HG03175 (cell line): ENCODE data around the gene CRACR2A.

Experiments used
- ATAC-seq: cut with Tn5 transposase; IDR thresholded peaks from one replicate; pipeline ENCODE4 v1.9.1; 2021; ENCODE audit warnings: mild to moderate bottlenecking, moderate library complexity; ENCODE audit not compliant: unreplicated experiment

Gene CRACR2A

DNA sequence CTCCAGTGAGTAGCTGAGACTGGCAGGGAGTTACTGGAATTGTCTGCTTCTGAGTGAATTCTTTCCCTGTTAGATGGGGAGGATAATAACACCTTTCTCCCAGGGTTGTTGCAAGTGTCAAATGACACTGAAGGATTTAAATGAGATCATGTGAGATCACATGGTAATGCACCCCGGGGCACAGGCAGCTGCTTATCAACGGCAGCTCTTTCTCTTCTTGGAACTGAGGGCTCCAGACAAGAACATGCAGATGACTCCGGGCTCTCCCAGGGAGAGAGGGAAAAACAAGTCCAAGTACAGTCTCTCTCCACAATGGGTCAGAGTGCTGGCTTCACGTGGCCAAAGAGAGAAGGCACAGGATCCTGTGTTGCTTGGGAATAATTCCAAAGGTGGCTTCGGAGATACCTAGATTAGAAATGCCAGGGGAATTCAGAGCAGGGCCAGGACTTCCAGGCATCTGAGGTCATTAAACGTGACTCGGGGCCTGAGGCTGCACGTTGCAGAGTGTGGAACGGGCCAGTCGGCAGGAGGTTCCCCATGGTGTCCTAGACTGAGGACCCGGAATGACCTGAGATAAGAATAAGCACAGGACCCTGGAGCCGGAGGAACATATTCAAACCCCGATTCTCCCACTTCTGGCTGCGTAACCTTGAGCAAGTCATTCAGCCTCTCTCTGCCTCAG is 152.7 kb downstream of the CRACR2A start:
- no peak for ATAC-seq

DNA sequence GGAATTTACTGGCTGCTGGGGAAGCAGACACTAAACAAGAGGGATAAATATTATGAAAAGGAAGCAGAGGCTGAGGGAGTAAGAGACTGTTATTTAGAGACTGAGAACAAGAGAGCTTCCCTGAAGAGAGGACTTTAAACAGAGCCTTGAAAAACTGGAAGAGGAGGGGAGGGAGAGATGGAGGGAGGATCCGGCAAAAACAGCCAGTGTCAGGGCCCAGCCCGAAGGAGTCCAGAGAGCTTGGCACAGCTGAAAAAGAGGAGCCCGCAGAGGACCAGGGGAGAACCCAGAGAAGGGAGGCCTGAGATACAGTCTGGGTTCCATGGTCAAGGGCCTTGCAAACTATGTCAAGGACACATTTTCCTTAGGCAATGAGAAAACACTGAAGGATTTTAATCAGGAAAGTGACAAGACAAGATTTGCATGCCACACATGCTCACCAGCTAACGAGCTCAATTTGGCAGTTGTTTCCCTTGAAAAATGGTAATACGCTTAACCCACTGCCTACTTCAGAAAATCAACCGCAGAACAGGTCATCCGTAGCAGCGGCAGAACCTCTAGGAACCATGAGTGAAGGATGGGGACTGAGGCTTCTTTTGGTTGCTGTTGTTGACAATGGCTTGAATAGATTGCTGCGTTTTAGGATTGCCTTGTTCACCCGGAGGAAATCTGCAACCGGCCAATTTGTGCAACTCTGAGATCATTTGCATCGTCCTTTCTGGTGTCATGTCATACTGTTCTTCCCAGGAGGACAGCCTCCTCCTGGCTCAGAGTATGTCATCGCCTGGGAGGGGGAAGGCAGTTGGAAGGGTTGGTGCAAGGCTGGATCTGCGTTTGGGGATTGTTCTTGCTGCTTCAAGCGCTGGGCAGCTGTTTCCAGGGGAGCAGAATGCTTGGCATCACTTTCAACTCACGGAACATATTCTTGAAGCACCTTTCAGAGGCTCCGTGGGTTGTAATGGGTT is 153.7 kb downstream of the CRACR2A start:
- no peak for ATAC-seq

DNA sequence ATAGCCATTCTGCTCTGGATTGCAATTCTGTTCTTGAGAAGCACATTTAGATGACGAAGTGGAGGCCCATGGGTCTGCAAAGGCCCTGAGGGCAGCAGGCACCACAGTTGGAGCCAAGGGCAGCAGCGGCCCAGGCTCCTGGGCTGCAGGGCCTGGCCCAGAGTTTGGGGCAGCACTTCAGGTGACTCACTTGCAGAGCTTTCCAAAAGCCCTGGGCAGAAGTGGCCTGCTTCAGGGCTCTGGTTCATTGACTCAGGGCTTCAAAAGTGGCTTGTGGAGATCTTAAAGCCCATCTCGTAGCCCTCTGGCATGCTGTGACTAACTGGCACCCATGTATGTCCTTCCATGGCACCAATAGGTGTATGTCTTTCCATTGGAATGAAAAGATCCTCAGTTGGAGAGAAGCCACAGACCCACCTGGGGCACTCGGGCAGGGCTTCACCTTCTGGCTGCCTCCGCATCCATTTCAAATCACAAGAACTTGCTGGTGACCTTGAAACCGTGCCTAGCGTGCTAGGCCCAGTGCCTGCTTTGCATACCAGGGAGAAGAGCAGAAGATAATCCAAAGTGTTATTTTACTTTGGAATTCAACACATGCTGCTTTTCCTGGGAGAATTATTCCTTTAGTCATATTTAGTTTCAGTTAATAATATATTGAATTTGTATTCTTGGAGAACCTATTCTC is 155.2 kb downstream of the CRACR2A start:
- no peak for ATAC-seq

DNA sequence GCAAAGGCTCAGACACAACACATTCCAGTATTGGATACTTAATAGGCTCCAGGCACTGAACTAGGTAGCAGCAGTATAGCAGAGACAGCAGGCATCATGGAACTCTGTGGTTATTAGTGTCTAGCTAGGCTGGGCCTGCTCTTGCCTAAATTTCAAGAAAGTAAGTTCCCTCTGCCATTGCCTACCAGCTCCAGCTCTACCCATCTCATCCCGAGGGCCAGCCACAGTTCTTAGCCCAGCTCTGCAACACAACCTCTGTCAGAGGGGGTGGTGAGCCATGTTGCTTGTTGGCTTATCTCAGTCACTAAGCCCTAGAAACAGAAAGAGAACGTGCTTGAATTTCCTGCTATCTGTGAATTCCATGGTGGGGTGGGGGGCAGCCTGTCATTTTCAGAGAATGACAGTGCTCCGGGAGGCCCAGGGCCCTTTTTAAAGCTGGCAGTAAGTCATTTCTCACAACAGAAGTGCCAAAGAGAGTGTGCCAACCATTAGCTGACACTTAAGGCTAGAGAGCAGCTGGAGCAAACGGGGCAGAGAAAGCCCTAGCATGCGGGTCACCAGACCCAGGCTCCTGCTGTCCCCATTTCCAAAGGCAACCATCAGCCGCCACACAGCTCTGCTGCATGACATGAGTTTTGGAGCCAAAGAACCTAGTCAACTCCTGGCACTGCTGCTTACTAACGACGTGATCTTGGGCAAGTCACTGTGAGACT is 156.1 kb downstream of the CRACR2A start:
- ATAC-seq: no peak

DNA sequence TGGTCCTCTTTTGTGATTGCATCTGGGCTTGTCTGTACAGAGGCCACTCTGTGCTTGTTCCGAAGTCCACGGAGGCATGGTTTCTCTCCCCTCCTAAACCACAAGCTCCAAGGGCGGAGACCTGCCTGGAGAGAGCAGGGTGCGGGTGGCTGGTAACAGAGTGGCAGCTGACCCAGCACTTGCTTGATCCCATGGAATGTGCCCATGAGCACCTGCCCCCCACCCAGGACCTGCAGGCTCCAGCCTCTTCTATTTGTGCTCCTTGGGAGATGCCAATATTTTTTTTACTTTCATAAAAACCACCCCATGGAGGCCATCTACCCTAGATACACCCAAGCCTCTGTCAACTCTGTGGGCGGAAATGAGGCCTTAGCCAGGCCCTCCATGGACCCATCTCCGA is 157.2 kb downstream of the CRACR2A start:
- ATAC-seq: no peak

DNA sequence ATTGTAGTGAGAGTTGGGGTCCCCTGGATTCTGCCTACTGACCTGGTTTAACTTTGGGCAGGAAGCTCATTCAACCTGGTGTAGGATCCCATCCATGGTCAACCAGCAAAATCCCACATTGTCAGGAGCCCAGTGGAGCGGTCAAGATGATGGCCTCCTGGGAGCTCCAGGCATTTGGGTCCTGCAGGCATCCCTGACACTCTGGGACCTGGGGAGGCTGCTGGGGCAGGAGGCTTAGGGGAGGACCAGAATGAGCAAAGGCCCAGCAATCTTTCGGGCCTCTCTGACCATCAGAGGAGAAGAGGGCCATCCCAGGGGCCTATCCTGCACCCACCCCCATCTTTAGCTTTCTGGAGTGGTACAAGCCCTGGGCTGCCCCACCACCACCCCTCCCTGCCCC is 157.9 kb downstream of the CRACR2A start:
- ATAC-seq: no peak

DNA sequence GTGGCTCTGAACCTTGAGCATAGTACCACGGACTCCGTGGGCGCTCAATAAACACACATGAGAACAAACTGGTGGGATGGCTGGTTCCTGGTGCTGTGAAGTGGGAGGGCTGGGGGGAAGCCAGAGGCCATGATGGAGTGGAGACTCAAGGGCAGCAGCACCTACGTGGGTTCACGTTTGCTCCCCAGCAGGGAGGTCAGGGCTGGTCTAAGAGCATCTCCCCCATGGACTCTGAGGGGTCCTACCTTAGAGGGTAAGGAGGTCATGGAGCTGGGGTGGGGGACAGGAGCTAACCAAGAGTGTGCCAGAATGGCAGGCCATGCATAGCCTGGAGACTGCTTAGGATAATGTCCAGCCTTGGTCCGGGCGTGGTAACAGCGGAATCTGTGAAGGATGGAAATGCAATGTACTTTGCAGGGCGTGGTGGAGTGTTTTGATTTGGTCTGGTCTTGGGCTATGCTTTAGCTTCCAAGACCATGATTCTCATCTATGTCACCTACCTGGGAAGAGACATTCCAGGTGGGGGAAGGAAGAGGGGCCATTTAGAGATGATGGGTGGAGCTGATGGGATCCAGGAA is 158.9 kb downstream of the CRACR2A start:
- no peak for ATAC-seq

DNA sequence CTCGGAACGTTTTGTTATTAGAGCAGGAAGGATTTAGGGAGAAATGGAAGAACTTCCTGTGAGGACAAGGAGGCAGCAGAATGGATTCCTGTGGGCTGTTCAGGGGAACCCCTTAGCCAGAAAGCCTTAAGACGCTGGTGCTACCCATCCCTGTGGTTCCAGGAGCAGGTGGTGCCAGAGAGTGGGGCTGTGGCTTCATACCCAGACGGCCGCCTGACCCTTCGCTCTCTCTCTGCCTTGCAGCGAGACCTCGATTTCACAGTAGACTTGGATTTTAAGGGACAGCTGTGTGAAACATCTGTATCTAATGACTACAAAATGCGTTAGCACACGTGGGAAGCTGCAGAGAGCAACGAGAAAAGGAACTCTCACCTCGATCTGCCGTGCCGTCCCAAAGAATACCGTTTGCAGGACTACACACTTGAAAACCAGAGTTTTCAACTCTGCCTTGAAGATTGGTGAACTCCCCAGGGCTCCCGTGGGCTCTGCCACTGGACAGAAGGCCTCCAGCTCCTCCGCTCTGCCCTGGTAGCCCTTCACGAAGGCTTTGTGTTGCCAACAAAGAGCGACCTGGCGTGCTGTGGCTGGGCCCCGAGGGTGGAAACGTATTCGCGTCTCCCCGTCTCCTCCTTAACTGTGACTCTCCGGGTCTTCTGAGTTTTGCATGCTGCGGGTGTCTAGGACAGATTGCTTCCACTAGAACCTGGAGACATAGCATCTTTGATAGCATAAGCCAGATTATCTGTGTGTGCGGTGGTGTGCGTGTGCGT is 159.9 kb downstream of the CRACR2A start:
- ATAC-seq: no peak

DNA sequence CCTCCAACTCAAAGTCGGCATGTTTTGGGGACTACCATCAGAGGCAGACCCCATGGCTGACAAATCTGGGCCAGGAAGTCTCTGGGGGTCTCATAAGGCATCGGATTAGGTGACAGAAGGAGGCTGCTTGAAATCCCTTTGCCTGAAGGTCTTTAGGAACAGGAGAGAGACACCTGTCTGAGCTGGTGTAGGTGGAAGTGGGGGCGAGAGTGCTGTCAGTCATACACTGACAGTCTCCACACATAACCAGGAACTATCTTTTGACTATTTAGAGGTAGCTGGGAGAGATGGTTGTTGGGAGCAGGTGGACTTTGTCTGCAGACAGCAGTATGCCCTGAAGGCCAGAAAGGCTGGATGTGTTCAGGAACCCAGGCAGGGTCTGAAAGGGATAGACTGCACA is 163.2 kb downstream of the CRACR2A start:
- no peak for ATAC-seq

DNA sequence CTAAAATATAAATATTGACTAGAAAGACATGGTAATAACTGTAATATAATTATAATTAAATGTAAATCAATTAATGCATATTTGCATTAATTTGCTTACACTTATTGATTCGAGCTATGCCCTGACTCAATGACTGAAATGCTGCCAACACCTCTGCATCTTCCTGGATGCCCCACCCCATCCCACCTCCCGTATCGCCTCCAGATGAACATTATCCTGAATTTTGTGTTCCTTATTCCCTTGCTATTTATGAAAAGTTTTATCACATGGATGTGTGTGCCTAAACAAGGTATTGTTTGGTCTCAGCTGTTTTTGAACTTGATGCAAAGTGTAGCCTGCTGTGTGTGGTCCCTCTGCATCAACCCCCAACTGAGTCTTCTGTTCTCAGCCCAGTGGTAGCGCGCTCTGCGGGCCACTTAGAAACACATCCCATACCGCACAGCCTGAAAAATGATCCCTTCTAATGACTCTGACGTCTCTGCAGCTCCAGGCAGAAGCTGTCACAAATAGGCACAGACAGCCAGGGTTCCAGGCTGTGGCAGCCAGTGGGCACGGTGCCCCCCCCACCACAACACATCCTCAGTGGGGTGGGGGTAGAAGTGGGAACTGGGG is 165.4 kb downstream of the CRACR2A start:
- ATAC-seq: no peak

DNA sequence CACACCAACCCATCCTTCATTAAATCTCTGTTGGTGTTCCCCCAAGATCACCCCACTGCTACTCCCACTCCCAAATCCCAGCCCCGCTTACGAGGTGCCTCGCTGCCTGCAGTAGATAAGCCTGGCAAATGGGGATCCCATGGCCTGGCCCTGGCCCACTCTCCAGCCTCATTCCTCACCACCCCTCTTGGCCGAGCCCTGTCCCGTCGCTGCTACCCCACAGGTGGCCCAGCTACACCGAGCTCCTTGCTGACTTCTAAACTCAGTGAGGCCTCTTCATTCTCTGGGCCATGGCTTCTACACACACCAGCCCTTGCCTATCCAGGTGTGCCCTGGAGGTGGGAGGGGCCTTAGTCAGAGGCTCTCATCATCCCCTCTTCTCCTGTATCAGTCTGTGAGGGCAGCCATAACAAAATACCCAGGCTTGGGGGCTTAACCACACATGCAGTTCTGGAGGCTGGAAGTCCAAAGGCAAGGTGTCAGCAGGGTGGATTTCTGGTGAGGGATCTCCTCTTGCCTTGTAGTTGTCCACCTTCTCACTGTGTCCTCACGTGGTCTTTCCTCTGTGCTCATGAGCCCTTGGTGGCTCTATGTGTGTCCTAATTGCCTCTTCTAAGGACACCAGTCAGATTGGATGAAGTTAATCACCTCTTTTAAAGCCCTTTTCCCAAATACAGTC is 169.1 kb downstream of the CRACR2A start:
- no peak for ATAC-seq

DNA sequence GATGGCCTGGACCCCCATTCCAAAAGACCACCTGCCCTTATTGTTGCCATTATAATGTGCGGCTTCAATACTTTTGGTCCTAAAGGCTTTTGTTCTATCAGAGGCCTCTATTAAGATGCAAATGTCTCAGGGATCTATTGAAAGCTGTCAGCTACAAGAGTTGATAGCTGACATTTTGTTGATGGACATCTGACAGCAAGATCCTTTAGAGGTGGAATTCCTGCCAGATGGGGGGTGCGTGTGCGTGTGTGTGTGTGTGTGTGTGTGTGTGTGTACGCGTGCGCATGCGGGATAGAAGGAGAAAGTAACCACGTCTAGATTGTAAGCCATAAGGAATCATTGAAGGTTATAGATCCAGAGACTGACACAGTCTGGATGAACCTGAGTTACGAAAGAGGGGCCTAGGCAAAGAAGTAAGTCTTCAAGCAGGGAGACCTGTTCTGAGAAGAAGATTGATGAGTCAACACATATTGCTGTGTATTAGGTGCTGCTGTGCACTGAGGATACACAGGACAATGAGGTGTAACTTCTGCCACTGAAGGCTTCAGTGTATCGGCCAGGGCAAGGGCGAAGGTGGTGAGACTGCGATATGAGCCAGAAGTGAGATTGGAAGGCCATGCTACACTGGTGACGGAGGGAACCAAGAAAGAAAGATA is 172.7 kb downstream of the CRACR2A start:
- ATAC-seq: no peak

DNA sequence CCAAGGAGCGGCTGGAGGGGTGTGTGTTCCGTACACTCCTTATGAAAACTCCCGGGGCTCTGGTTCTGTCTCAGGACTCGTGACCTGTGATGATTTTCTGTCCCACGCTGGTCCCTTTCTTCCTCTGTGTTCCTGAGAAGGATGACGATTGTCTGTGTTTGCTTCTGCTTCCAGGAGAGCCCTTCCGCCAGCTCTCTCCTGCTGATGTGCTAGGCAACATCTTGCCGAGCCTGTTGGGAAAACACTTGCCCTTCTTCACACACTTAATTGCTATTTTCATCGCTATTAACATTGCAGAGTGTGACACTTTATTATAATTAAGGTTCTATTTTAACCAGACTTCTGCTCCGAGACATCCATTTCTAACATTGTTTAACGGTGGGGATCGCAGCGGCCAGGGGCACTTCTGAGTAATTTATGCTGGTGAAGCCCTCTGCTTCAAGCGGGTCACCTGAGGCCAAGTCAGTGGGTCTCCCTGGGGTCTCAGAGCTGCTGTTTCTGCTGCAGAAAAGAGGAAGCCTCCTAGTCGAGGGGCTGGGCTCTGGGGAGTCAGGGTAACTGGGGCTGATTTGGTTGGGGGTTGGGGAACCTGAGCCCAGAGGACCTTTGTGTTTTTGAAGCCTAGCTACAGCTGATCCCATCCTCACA is 173.3 kb downstream of the CRACR2A start:
- ATAC-seq: no peak

DNA sequence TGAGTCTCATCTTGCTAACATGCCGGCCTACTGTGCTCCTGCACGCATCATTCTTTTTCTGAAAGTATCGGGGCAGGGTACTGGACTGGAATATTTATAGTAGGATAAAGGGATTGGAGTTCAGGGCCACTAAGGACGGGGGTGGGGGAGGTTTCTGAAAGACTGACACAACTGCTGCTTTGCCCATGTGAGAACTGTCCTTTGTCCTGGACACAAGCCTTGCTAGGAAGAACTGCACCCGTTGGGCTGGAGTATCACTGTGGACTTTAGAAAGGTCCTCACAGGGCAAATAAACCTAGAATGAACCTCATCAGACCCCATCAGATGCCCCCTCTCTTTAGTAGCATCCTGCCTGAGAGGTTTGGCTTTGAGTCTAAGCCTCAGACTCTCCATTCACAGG is 174.4 kb downstream of the CRACR2A start:
- no peak for ATAC-seq

DNA sequence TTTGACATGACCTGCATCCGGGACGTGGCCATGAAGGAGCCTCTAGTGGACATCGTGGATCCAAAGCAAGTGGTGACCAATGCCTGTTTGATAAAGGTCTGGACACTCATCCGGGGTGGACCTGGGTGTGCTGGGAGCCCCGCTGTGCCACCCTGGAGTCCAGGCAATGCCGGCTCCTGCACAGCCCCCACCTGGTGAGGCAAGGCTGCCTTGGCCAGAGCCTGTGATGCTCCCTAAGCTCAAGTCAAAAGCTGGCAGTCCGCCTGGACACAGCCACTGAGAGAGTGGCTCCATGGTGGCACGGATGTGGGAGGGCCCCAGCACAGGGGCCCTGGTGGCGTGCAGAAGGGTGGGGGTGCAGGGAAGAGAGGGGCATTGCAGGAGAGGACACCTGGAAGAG is 176.0 kb downstream of the CRACR2A start:
- ATAC-seq: no peak

DNA sequence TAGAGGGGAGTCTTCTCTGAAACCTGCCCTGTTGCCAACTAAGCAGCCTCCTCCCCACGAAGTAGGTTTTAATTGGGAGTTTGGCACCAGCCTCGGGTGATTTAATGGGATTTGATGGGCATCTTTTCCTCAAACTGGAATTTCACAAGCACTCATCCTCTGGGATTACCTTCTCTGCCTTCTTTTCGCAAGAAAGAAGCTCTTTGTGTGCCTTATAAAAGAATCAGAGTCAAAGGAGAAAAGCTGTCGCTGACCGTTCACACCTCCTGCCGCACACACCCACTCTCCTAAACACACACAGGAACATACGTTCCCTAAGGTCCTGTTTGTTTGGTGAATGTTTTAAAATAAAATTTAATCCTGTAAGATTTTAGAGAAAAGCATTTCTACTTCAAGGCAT is 177.9 kb downstream of the CRACR2A start:
- no peak for ATAC-seq

DNA sequence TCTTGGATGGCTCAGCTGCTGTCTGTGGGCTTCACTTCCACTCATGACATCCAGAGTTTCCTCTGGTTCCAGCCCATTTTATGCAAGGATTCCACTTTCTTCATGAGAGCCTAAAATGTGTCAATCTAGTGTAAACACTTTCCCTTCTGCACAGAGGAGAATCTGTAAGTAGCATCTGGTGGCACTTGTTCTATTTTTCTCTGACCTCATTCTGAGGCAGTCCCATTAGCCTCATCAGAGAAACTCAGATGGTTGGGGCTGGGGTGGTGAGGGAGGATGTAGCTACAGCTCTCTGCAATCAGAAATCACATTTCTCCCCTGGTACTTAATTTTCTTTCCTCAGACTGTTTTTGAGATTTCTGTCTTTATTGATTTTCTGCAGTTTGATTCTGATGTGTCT is 180.3 kb downstream of the CRACR2A start:
- ATAC-seq: no peak

DNA sequence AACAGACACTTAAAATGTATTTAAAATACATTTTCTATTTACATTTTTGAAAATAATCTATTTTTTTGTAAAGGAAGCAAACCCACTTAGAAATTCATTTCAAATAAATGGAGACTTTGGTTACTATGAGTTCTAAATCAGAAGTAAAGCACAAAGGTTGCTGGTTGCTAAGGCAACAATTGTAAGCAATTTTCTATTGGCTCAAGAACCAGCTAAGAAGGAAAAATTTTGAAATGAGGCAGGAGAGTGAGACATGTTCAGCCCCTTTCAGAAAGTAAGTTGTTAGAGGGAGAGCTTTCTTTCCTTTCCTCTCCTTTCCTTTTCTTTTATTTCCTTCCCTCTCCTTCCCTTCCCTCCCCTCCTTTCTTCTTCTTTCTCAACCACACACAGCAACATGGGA is 181.2 kb downstream of the CRACR2A start:
- no peak for ATAC-seq
